ENCODE measurements around the gene PRKCA. TPM values are rescaled to one million over a fixed set of nuclear protein-coding genes. Genes with fewer than 3 reads are reported as not detected.

Gene PRKCA
- total RNA-seq, 4 donors from 2014 or later = 9.0 to 76.1 (median 15.1) TPM

- no peaks in the 10 kb centered on the region for H3K9me3 ChIP-seq
- H3K4me3 ChIP-seq = no peak overlapping the region
- H3K4me1 ChIP-seq = no peaks in the 10 kb centered on the region
- H3K27ac ChIP-seq = no peak overlapping the region
- H3K27me3 ChIP-seq = no peaks in the 10 kb centered on the region
- no peak for DNase-seq
- TF ChIP-seq CTCF (IDR thresholded peaks at IDR 0.05) (no peak), POLR2A (IDR thresholded peaks at IDR 0.05) (no peak)
- intact Hi-C loops (cut with DNase I; ENCODE audit: low total_unique reads) = no loop called here
- H3K36me3 ChIP-seq = no peaks in the 10 kb centered on the region
These were observed 552.8 kb downstream of the PRKCA start for GRCh38 chr17:66855204-66855603.

GRCh38 chr17:66858226-66859083 lies 556.0 kb downstream of the PRKCA start:
- H3K27ac ChIP-seq = no peak overlapping the region
- H3K9me3 ChIP-seq = no peaks in the 10 kb centered on the region
- H3K27me3 ChIP-seq = no peaks in the 10 kb centered on the region
- TF ChIP-seq CTCF (IDR thresholded peaks at IDR 0.05) = no peak
- TF ChIP-seq POLR2A (IDR thresholded peaks at IDR 0.05) = no peak
- no peaks in the 10 kb centered on the region for H3K36me3 ChIP-seq
- intact Hi-C loops (cut with DNase I; ENCODE audit: low total_unique reads) = no loop called here
- DNase-seq = no peak
- no peaks in the 10 kb centered on the region for H3K4me1 ChIP-seq
- H3K4me3 ChIP-seq = no peak overlapping the region

DNA sequence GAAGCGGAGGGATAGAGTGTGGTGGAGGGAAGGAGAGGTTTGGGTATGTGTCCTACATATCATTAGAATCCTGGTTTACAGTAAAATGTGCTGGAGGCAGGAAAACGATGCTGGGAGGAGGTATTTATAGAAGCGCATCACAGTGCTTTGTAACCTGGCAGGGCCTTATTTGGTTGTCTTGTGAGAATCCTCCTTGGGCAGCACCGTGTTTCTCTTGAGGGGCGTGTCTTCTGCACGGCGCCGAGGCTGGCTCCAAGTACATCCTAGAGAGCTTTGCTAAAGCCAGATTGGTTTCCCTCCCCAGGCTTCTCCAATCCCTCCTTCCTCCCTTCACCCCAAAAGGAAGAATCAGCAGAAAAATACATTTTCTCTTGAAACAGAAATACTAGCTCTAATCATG lies 556.9 kb downstream of the PRKCA start:
- intact Hi-C loops (cut with DNase I; ENCODE audit: low total_unique reads) = no loop called here
- DNase-seq = no peak
- TF ChIP-seq CTCF (IDR thresholded peaks at IDR 0.05) (no peak), POLR2A (IDR thresholded peaks at IDR 0.05) (no peak)

GRCh38 chr17:66860204-66860603 lies 557.8 kb downstream of the PRKCA start:
- Histone ChIP-seq H3K27ac (no peak overlapping the region), H3K9me3 (no peaks in the 10 kb centered on the region), H3K4me1 (no peaks in the 10 kb centered on the region), H3K27me3 (no peaks in the 10 kb centered on the region), H3K36me3 (no peaks in the 10 kb centered on the region), H3K4me3 (no peak overlapping the region)
- no peak for DNase-seq
- TF ChIP-seq POLR2A (IDR thresholded peaks at IDR 0.05) (no peak), CTCF (IDR thresholded peaks at IDR 0.05) (no peak)
- intact Hi-C loops (cut with DNase I; ENCODE audit: low total_unique reads) = no loop called here

More for the DNA sequence above, 556.9 kb downstream of the PRKCA start:
- H3K4me3 ChIP-seq = no peak overlapping the region
- H3K27ac ChIP-seq = no peak overlapping the region
- no peaks in the 10 kb centered on the region for H3K4me1 ChIP-seq
- no peaks in the 10 kb centered on the region for H3K9me3 ChIP-seq
- no peaks in the 10 kb centered on the region for H3K36me3 ChIP-seq
- H3K27me3 ChIP-seq = no peaks in the 10 kb centered on the region

MicroRNAs encoded within 50 kb of the gene (microRNA counts, 767-probe panel; counts per million panel counts)
- 0 counts per million in 2 donors for microRNA hsa-miR-634

Small RNA genes within 50 kb of the gene (microRNA-seq; reads per million reads assigned to microRNA genes)
- gene MIR634 (ENCODE audit: borderline microRNAs expressed, borderline replicate concordance) = not detected

Small RNA genes within 50 kb of the gene (small RNA-seq; reads per million reads assigned to genes)
- gene MIR634 (not detected), gene RN7SL735P (not detected), gene RNA5SP444 (not detected), gene RNA5SP445 (not detected), gene RNU6-928P (not detected)

Other genes with a start within 250 kb of the PRKCA start
- 10 to 100 TPM; 36.6 to 96.5 (median 52.4) TPM for gene CEP112, start 110.5 kb upstream of the PRKCA start, total RNA-seq
- under 1 TPM in 1 of 4 donors, not detected in 3; 0.61 TPM for gene APOH, start 73.2 kb upstream of the PRKCA start, total RNA-seq

All from uterus (tissue), 4 donors.